Peyer's patch (tissue), 4 donors: ENCODE measurements around the gene CBS.
"Not testable (repeated sequence)": the region's sequence is repeated elsewhere in the genome, so short reads cannot be mapped to it uniquely, and the experiment has no call there.

Source experiments
- CTCF ChIP-seq, 6 experiments: fragments of 450-650 bp in 4 of 6; fragments of 200-600 bp in 2 of 6; sonication (generic) in 1 of 6; IDR thresholded peaks; one replicate each; pipeline ENCODE4 v1.5.1; 2017 to 2019; ENCODE audit warnings: antibody characterized with exemption in 6 of 6, mild to moderate bottlenecking in 3 of 6, moderate library complexity in 1 of 6
- POLR2A ChIP-seq, 2 donors: fragments of 450-650 bp; IDR thresholded peaks; one replicate each; pipeline ENCODE4 v1.5.1; 2017; ENCODE audit warnings: antibody characterized with exemption in 2 of 2, mild to moderate bottlenecking in 2 of 2, moderate library complexity in 2 of 2

DNA sequence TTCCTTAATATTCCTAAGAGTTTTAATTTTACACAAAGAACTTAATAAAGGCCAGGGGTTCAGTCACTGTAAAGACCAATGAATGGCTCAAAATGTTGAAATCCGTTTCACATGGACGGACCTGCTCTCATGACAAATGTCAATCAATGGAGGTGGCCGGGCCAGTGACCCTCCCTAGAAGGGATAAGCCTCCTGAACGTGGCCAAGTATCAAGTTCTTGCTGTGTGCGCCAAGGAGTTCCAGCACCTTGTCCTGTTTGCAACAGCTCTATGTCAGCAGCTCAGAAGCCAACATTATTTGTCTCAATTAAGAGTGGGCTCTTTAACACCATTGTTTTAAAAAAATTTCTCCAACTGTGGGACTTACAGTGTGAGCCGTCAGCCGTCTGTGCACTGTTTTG lies 25.4 kb upstream of the CBS start:
- not testable (repeated sequence) for TF ChIP-seq CTCF, POLR2A (IDR thresholded peaks at IDR 0.05)
